GM10266 (cell line): ENCODE data around the gene CTSH.

Experiments
- DNase-seq: peaks from one replicate; pipeline ENCODE4 v3.0.0; 2012; ENCODE audit errors: extremely low spot score
- TF ChIP-seq, protein P1 (sequence below): IDR thresholded peaks from 2 replicates; pipeline ENCODE4 v1.5.1; 2012; ENCODE audit warnings: mild to moderate bottlenecking, low read depth; ENCODE audit not compliant: control insufficient read depth, insufficient read depth; ENCODE audit errors: missing control alignments

CTSH gene

DNA sequence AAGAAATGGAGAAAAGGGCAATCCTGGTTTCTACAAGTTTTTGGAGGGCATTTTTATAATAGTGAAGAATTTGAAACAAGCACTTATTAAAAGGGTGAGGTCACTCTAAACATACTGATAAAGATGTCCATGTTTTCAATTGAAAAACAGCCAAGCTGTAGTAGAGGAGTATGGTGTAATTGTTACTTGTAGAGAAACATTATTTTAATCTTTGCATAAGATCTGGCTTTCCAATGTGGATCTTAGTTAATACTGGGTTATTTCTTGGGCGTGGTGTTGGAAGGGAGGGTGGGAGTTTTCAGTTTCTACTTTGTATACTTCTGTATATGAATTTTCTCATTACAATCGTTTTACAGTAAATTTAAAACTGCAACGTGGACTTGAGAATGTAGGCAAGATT lies 49.4 kb downstream of the CTSH start:
- TF ChIP-seq, protein P1, sequence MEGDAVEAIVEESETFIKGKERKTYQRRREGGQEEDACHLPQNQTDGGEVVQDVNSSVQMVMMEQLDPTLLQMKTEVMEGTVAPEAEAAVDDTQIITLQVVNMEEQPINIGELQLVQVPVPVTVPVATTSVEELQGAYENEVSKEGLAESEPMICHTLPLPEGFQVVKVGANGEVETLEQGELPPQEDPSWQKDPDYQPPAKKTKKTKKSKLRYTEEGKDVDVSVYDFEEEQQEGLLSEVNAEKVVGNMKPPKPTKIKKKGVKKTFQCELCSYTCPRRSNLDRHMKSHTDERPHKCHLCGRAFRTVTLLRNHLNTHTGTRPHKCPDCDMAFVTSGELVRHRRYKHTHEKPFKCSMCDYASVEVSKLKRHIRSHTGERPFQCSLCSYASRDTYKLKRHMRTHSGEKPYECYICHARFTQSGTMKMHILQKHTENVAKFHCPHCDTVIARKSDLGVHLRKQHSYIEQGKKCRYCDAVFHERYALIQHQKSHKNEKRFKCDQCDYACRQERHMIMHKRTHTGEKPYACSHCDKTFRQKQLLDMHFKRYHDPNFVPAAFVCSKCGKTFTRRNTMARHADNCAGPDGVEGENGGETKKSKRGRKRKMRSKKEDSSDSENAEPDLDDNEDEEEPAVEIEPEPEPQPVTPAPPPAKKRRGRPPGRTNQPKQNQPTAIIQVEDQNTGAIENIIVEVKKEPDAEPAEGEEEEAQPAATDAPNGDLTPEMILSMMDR, result no peak
- no peak for DNase-seq

DNA sequence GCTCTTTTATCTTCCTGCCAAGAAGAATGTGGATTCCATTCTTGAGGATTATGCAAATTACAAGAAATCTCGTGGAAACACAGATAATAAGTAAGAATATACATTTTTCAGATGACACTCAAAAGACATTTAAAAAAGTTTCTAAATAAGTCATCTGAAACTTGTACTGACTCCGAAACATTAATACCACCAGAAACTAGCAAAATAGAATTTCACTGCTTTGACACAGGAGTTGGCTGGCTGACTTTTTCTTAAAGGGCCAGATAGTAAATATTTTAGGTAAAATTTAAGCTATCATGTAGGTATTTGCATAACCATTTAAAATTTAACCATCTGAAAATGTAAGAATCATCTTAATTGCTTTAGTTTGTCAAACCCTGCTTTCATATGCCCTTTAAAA lies 51.3 kb downstream of the CTSH start:
- no peak for DNase-seq
- TF ChIP-seq, protein P1, result no peak

DNA sequence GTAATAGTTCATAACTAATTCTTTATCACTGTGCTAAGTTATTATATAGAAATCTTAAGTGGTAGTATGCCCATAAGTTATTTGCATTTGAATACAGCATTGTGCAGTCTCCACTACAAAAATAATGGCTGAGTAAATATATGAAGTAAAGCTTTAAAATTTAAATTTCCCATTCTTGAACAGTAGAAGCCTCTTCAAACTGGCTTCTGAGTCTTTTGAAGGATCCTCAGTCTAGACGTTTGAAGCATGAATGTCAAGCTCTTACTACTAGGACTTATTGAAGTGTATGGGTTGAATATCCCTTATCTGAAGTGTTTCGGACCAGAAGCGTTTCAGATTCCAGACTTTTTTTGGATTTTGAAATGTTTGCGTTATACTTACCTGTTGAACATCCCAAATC lies 55.8 kb downstream of the CTSH start:
- TF ChIP-seq, protein P1, result no peak
- no peak for DNase-seq

DNA sequence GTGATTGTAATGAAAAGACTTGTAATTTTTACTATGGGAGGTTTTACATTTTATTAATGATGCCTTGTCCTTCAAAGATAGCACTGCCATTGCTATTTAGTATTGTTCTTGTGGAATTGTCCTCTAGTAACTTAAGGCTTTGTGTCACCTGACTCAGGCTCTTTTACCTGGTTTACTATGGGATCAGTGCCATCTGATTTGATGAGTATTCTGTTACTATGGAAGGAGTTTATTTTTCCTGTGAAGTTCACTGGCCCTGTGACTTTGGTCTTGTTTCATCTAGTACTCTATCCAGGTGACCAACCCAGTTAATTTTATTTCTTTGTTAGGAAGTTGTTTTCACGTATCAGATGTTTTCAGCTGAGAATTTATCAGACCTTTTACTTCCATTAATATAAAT lies 63.2 kb downstream of the CTSH start:
- TF ChIP-seq, protein P1, result no peak
- DNase-seq, result no peak

DNA sequence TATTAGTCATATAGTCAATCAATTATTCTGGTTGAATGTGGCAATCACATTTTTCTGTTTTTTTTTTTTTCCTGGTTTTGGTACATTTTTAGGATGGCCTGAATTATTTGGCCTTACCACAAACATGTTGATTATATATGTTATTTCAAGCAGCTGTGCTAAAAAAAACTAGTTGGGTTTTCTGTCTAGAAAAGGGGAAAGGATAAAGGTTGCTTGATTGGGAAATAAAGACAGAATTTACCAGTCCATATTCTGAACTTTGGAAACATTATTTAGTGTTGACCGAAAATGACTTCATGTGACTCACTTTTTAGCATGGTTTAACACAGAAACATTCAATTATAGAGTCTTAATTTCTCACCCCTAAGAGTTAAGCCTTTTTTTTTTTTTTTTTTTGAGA lies 64.0 kb downstream of the CTSH start:
- TF ChIP-seq, protein P1, result no peak
- DNase-seq, result no peak

DNA sequence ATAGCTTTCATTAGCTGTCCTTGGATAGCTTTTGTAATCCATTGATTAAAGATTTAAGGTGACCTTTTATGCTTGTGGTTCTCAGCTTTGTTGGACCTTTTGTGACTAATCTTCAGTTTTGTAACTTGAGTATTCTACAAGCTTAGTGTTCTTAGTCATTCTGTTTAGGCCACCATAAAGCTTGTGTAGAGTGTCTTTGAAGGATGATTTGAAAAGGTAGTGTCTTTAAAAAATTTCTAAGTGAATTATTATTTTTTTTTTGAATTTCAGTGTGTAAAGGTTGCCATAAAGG lies 64.7 kb downstream of the CTSH start:
- TF ChIP-seq, protein P1, result no peak
- no peak for DNase-seq

DNA sequence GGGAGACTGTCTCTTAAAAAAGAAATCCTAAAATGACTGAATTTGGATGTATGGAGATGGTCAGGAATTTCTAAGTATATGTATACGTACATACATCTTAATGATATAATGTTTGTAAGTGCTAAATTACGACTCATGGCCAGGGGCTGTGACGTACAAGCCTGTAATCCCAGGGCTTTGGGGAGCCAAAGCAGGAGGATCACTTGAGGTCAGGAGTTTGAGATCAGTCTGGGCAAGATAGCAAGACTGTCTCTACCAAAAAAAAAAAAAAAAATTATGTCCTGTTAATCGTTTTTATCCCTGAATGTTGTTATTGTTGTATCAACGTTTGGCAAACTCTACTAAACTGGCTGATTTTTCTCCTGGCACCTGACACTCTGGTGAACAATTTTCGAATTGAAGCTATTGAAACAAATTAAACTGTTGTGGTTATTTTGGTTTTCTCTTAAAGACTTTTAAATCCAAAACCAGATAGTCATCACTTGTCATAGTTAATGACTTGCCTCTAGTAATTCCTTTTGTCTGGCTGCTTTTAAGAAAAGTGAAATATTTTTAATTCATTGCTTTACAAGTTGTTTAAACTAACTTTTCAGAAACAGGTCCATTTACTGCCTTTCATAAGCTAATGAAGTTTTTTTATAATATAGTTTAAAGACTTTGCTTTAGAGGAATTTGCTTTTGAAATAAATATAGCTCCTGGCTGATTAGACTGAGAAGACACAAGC lies 65.2 kb downstream of the CTSH start:
- TF ChIP-seq, protein P1, result no peak
- DNase-seq, result no peak
